Islet precursor cell (in vitro differentiated cells): ENCODE measurements around the gene TMIGD3.

Source experiments
- DNase-seq: peaks from one replicate; pipeline ENCODE4 v3.0.0-alpha.2; 2018

Gene TMIGD3

GRCh38 chr1:111507411-111508201 is 4.2 kb upstream of the TMIGD3 start:
- peak; percentile 91 for DNase-seq

GRCh38 chr1:111506561-111506960 is 3.1 kb upstream of the TMIGD3 start:
- DNase-seq: no peak

GRCh38 chr1:111505641-111506119 is 2.2 kb upstream of the TMIGD3 start:
- peak; percentile 24 for DNase-seq

GRCh38 chr1:111504097-111504496 is 664 bp upstream of the TMIGD3 start:
- peak; percentile 32 for DNase-seq

GRCh38 chr1:111501645-111502044 is 1.8 kb downstream of the TMIGD3 start:
- no peak for DNase-seq

- DNase-seq: no peak
Measured at GRCh38 chr1:111499026-111499785, 4.2 kb downstream of the TMIGD3 start.

- DNase-seq: no peak
Measured at GRCh38 chr1:111497592-111497991, 5.8 kb downstream of the TMIGD3 start.

- DNase-seq: no peak
Measured at GRCh38 chr1:111496398-111496797, 7.0 kb downstream of the TMIGD3 start.

GRCh38 chr1:111491070-111491469 is 12.4 kb downstream of the TMIGD3 start:
- DNase-seq: no peak

- no peak for DNase-seq
Measured at GRCh38 chr1:111490220-111490619, 13.2 kb downstream of the TMIGD3 start.

GRCh38 chr1:111489604-111490003 is 13.8 kb downstream of the TMIGD3 start:
- no peak for DNase-seq

GRCh38 chr1:111488669-111489068 is 14.8 kb downstream of the TMIGD3 start:
- no peak for DNase-seq

- no peak for DNase-seq
Measured at GRCh38 chr1:111487133-111487532, 16.3 kb downstream of the TMIGD3 start.

GRCh38 chr1:111486431-111486830 is 17.0 kb downstream of the TMIGD3 start:
- DNase-seq: no peak

- DNase-seq: no peak
Measured at GRCh38 chr1:111484391-111485026, 18.9 kb downstream of the TMIGD3 start.

GRCh38 chr1:111483876-111484275 is 19.6 kb downstream of the TMIGD3 start:
- no peak for DNase-seq

GRCh38 chr1:111483166-111483565 is 20.3 kb downstream of the TMIGD3 start:
- DNase-seq: no peak

GRCh38 chr1:111481387-111482221 is 21.8 kb downstream of the TMIGD3 start:
- peak; percentile 88 for DNase-seq

GRCh38 chr1:111480674-111481073 is 22.8 kb downstream of the TMIGD3 start:
- no peak for DNase-seq

GRCh38 chr1:111476761-111477309 is 26.6 kb downstream of the TMIGD3 start:
- DNase-seq: no peak

GRCh38 chr1:111476214-111476613 is 27.2 kb downstream of the TMIGD3 start:
- no peak for DNase-seq

GRCh38 chr1:111475701-111476100 is 27.7 kb downstream of the TMIGD3 start:
- DNase-seq: no peak
